Suprapubic skin (tissue), 4 donors: ENCODE results near the gene ARHGAP22.

Source experiments
- CTCF ChIP-seq, 2 donors: fragments of 200-600 bp in 1 of 2; fragments of 450-650 bp in 1 of 2; sonication (generic) in 1 of 2; IDR thresholded peaks; one replicate each; pipeline ENCODE4 v1.5.1; 2016 to 2019; ENCODE audit warnings: antibody characterized with exemption in 2 of 2, mild to moderate bottlenecking in 1 of 2, moderate library complexity in 1 of 2
- EP300 ChIP-seq: sonication (generic); formaldehyde crosslinking; IDR thresholded peaks from one replicate; pipeline ENCODE4 v1.6.1; 2017; ENCODE audit warnings: antibody characterized with exemption
- POLR2A ChIP-seq, 2 donors: fragments of 450-650 bp; IDR thresholded peaks; one replicate each; pipeline ENCODE4 v1.6.1; 2017; ENCODE audit warnings: antibody characterized with exemption in 2 of 2, mild to moderate bottlenecking in 2 of 2, moderate library complexity in 2 of 2
- POLR2AphosphoS5 ChIP-seq, 3 donors: sonication (generic); formaldehyde crosslinking; IDR thresholded peaks; one replicate each; pipeline ENCODE4 v1.6.1; 2017; ENCODE audit warnings: antibody characterized with exemption in 3 of 3

- TF ChIP-seq CTCF (IDR thresholded peaks at IDR 0.05), result no peak
- TF ChIP-seq POLR2A (IDR thresholded peaks at IDR 0.05), result no peak
- no peak for TF ChIP-seq EP300
- TF ChIP-seq POLR2AphosphoS5 (IDR thresholded peaks at IDR 0.05), result no peak
These were observed 204.0 kb downstream of the ARHGAP22 start for GRCh38 chr10:48400850-48401220.
